ENCODE results near the gene TWF1.
"Not testable (repeated sequence)": the region's sequence is repeated elsewhere in the genome, so short reads cannot be mapped to it uniquely, and the experiment has no call there.

Gene TWF1

DNA sequence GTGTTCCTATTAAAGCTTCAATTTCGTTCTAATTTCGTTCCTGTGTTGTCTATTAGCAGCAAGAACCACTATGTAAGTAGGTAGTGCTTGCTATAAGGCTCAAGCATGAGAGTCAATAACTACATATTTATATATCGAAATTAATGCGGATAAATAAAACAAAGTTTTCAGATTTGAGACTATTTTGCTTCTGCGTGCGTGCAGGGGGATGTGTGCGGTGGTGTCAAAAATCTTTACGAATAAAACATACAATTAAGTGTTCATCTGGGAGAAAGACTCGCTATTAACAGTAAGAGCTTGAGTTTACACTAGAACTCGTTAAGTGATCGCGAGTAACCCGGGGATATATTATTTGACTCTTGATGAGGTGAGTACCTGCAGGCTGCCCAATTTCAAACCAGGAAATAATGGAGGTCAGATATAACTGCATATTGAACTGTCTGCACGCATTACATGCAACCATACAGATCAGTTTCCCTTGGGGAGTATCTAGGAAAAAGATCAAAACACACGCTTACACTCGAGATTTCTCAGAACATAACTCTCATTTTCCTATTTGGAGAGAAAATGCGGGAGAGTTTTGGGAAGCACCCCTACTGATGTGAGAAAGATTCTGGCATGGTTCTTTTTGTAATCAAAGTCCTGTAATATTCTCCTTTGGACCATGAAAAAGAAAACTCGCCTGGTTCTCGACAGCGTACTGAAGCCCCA is 813 bp downstream of the TWF1 start:
- no peak for DNase-seq (ENCODE audit: low read depth in 2 of 2)

DNA sequence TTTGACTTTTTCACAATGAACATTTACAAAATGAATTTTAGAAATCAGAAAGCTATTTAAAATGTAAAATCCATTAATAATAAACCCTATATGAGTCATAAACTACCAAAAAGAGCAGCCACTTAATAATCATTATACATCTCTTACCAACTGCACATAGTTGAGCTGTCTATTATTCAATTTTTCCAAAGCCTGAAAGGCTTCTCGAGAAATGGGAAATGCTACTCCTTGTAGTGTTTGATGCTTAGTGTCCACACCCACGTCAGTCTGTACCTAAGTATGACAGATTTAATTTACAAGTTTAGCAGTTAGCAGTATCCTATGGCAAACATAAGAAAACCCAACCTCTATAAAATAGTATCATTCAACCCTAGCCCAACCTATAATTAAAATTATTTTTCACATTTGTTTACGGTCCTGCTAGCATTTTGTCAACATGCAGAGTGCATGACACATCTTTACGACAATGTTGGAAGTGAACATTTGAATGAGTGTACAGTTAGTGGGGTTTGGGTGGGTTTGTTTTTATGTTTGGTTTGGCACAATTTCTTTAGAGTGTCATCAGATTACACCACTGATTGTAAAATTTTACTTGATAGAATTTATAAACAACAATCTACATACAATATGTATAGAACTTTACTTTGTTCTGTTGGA is 8.4 kb downstream of the TWF1 start:
- no peak for DNase-seq (ENCODE audit: low read depth in 2 of 2)

DNA sequence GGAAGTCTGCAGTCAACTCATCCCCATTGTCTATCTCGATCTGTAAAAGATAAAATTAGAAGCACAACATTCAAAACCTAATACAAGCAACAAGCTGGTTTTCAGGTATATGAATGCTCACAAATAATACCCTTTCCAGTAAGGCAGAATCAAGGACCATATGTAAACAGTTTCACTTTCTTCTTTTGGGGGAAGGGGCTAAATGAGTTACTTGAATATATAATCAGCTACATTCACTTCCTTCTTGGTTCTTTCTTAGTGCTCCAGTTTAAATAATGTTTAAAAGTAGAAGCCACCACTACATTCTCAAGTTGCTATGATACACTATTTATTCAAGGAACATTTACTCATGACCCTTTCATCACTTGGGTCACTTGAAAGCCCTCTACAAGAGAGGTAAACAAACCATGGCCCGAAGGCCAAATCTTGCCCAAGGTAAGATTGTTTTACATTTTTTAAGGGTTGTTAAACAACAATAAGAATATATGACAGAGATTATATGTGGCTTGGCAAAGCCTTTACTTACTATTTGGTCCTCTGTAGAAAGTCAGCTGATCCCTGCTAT is 10.3 kb downstream of the TWF1 start:
- DNase-seq (ENCODE audit: low read depth in 2 of 2): no peak

- DNase-seq (ENCODE audit: low read depth in 2 of 2): no peak
These were observed 16.2 kb downstream of the TWF1 start for GRCh38 chr12:43789941-43790340.

DNA sequence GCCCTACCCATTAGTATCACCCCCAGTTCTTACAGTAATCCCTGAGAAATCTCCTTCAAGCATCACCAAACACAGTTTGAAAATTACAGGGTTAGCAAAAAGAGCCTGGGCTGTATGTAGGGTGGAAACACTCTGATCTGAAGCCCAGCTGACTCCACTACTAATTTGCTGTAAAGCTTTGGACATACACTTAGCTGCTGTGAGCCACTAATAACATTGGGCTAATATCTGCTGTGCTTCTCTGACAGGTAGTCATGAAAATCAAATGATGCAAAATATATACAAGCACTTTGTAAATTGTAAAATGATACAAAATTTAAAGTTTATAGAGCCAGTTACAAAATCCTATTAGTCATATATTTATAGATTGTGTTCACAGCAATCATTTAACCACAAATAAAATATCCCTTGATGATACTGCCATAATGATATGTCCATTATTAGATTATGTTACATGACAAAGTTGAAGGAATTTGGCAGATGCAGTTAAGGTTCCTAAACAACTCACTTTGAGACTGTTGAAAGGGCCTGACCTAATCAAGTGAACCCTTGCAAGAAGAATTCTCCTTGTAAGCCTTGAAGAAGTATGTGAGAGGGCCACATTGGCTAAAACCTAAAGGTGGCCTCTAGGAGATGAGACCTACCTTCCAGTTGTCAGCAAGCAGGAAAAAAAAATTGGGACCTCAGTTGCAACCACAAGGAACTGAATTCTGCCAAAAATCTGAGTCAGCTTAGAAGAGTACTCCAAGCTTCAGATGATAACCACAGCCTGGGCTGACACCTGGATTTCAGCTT is 19.0 kb downstream of the TWF1 start:
- no peak for DNase-seq (ENCODE audit: low read depth in 2 of 2)

DNA sequence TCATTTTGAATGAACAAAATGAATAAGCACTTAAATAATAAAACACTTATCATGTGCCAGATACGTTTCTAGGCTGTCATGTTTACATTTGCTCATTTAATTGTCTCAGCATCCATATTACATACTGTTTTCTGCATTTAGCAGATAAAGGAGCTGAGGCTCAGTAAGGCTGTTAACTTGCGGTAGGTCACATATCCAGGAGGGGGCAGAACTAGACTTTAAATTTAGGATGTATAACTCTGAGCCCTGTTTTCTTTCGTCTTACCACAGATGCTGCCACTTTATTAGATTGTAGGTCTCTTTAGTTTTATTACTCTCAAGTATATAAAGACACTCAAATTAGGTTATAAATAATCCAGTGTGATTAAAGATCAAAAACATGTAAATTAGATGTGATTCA is 29.6 kb downstream of the TWF1 start:
- no peak for DNase-seq (ENCODE audit: low read depth in 2 of 2)

DNA sequence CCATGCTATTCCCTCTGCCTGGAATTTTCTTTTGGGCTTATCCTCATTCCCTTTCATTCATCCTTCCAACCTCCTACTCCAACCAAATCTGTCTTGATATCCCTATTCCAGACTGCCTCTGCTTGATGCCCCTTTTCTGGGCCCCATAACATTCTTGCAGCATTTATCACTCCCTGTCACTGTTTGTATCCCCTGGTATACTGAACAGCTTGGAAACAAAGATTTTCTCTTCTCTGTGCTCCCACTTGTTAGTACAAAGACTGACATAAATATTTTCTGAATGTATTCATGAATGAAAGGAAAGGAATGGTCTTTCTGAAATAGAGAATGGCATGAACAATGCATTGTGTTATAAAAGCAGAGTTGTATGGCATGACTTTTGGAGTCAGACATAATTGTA is 39.8 kb downstream of the TWF1 start:
- DNase-seq (ENCODE audit: low read depth in 2 of 2): no peak

DNA sequence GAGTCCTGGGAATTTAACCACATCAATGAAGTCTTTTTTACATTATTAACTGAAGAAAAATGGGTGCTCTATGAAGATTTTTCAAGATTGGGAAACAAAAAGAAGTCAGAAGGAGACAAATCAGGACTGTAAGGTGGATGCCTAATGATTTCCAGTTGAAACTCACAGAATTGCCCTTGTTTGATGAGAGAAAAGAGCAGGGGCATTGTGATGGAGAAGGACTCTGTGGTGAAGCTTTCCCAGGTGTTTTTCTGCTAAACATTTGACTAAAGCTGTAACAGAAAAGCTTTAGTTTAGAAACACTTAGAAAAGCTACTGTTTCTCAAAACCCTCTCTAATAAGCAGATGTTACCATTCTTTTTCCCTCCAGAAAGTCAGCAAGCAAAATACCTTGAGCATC is 41.6 kb downstream of the TWF1 start:
- no peak for DNase-seq (ENCODE audit: low read depth in 2 of 2)

DNA sequence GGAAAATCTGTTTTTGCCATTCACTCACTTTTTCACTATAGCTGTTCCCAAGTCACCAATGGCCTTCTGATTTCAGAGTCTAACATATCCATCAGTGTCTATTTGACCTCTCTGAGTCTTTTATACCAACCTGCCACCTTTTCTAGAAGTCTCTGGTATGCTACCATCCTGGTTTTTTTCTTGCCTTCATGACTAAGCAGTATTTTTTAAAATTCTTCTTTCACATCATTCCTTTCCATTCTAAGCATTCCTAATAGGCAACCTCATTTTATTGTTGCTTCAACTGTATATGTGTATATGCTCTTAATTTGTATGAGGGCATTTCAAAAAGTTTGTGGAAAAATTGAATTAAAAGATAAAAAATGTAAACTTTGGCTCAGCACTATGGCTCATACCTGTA is 42.3 kb downstream of the TWF1 start:
- DNase-seq (ENCODE audit: low read depth in 2 of 2): no peak

GRCh38 chr12:43762596-43762995 is 43.5 kb downstream of the TWF1 start:
- DNase-seq (ENCODE audit: low read depth in 2 of 2): no peak

DNA sequence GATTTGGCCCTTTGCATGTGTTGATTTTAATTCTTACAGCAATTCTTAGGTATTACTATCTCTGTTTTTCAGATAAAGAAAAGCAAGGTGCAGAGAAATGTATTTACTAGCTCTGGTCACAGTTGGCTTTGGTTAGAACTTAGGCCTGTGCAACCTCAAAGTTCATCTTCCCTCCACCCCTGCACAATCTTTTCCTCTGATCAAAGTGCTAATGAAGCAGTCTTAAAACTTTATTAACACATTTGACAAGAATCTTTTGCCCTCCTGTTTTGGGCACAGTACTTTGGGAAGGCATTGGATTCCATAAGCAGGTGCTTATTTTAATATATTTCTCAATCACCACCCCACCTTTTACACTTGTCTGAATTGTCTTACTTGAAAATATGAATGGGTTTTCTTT is 44.6 kb downstream of the TWF1 start:
- no peak for DNase-seq (ENCODE audit: low read depth in 2 of 2)

DNA sequence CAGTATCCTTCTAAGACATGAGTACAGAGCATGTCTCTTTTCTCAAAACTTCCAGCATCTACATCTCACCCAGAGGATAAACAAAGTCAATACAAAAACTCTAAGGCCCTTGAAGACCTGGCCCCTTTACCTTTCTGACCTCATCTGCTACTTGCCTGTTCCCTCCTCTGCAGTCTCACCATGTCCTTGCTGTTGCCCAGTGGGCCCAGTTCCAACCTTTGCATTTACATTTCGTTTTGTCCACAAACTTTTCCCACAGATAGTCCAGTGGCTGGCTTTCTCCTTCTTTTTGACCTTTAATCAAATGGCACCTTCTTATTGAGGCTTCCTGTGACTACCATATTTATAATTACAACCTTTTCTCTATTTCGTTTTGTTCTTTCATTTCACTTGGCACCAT is 45.7 kb downstream of the TWF1 start:
- no peak for DNase-seq (ENCODE audit: low read depth in 2 of 2)

DNA sequence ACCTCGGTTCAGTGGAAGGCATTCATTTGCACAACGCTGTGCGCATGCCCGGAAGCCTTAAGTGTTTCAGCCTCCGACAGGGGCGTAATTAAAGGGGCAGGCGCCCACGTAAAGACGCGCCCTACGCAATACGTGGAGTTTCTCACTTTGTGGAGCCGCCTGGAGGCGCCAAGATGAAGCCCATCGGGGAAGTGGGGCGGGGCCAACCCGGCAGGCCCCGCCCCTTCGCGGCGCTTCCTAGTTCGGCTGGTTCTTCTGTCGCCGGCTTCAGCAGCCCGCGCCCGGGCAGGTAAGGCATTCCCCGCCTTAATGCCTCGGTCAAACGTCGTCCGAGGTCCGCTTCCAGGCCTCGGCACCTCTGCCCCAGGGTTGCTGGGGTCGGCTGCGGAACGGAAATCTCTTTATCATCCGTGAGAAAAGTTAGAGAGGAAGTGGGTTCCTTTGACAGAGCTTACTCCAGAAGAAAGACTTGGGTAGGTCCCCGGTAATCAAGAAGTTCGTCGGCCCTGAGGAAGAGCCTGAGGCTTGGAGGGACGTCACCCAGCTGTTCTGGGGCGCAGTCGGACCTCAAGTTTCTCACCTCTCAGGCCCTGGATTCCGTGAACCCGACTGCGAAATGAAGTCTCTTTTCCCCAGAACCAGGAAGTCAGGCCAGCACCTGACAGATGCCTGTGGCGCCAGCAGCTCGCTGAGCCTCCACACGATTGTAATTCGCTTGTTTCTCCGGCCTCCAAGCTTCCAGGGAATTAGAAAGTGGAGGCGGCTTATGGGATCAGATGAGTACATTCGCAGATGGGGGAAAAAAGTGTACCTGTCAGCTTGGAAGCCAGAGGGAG is 47.2 kb downstream of the TWF1 start, which contains the start of the genes IRAK4 and PUS7L:
TSS of gene IRAK4 (plus strand) at position 224 of the 836 bp plus-strand sequence. CDS start 9,161 bp downstream, outside the sequence.
TSS of gene PUS7L (minus strand) at position 63 of the 836 bp plus-strand sequence. CDS start 3,545 bp downstream, outside the sequence.
- DNase-seq (ENCODE audit: low read depth in 2 of 2): peak; percentile 91 to 92

GRCh38 chr12:43758247-43758727 is 47.8 kb downstream of the TWF1 start:
- DNase-seq (ENCODE audit: low read depth in 2 of 2): no peak

DNA sequence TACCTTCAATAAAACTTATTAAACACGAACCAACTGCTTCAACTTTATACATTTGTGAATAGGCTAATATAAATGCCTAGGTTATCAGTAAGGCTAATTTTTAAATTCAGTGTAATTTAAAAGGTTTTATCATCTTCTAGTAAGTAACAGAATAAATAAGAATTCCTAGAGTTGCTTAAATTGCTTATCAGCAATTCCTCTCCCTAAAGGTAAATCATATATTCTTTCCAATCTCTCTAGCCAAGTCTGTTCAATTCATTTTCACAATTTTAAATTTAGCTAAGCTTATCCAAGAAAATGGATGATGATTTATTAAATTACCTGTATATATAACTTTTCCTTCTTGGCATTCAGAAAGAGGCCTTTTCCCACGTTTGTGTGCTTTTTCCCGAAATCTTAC is 52.1 kb downstream of the TWF1 start:
- DNase-seq (ENCODE audit: low read depth in 2 of 2): no peak

- not testable (repeated sequence) for DNase-seq (ENCODE audit: low read depth in 2 of 2)
These were observed 54.8 kb downstream of the TWF1 start for GRCh38 chr12:43751360-43751759.

DNA sequence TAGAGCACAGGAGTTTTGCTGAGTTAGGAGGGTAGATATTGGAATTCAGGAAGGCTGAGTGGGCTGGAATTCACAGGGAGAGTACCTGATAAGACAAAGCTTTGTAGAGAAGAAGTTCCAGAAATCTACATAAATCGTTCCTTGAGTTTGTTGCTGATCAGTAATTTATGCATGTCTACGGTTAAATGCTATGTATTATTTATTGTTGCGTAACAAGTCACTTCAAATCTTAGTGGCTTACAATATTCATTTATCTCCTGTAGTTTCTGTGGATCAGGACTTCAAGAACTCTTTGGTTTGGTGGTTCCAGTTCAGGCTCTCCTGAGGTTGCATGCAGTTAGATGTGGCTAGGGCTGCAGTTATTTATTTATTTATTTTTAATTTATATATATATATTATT is 55.3 kb downstream of the TWF1 start:
- DNase-seq (ENCODE audit: low read depth in 2 of 2): no peak

DNA sequence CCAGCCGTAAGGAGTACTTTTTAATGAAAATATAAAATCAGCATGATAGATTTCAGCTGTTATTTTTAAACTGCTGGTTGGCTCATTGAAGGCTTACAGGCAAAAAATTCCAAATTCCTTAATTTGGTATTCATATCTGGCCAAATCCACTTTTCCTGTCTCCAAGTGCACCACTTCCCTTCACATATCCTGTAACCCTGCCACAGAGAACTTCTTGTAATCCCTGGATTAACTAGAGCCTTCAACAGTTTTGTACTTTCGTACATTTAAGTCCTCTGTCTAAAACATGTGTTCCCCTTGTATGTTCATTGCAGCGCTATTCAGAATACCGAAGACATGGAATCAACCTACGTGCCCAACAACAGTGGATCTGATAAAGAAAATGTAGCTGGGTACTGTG is 57.1 kb downstream of the TWF1 start:
- DNase-seq (ENCODE audit: low read depth in 2 of 2): no peak

- no peak for DNase-seq (ENCODE audit: low read depth in 2 of 2)
These were observed 61.3 kb downstream of the TWF1 start for GRCh38 chr12:43744826-43745225.
